KMS-11 (cell line): ENCODE data around the gene LHFPL6.

Experiments used
- H2AFZ ChIP-seq: fragments of 200-600 bp; sonication (generic); 2 replicates; pipeline ENCODE4 v1.6.1; 2016; ENCODE audit warnings: antibody characterized with exemption, mixed run types, low read depth
- H3K27ac ChIP-seq: fragments of 200-600 bp; sonication (generic); 2 replicates; pipeline ENCODE4 v1.6.1; 2016; ENCODE audit warnings: mild to moderate bottlenecking, mixed run types
- H3K27me3 ChIP-seq: fragments of 200-600 bp; sonication (generic); 2 replicates; pipeline ENCODE4 v1.6.1; 2017; ENCODE audit warnings: mild to moderate bottlenecking, low read depth, mixed run types, moderate library complexity; ENCODE audit not compliant: insufficient read depth
- H3K36me3 ChIP-seq: fragments of 200-600 bp; sonication (generic); 2 replicates; pipeline ENCODE4 v1.6.1; 2017; ENCODE audit warnings: mild to moderate bottlenecking, mixed run types; ENCODE audit not compliant: insufficient read depth
- H3K4me1 ChIP-seq: fragments of 200-600 bp; sonication (generic); 2 replicates; pipeline ENCODE4 v1.6.1; 2016; ENCODE audit warnings: mild to moderate bottlenecking, low read depth, mixed run types; ENCODE audit not compliant: poor library complexity, severe bottlenecking
- H3K4me2 ChIP-seq: fragments of 200-600 bp; sonication (generic); 2 replicates; pipeline ENCODE4 v1.7.0; 2016; ENCODE audit warnings: mild to moderate bottlenecking, mixed run types
- H3K4me3 ChIP-seq: fragments of 200-600 bp; sonication (generic); IDR thresholded peaks from 2 replicates; pipeline ENCODE4 v1.6.1; 2017; ENCODE audit warnings: low read depth, low read length, mixed read lengths; ENCODE audit not compliant: insufficient read depth
- H3K79me2 ChIP-seq: fragments of 200-600 bp; sonication (generic); 2 replicates; pipeline ENCODE4 v1.6.1; 2016; ENCODE audit warnings: low read depth, mixed run types; ENCODE audit not compliant: insufficient read depth
- H3K9ac ChIP-seq: fragments of 200-600 bp; sonication (generic); 2 replicates; pipeline ENCODE4 v1.6.1; 2016; ENCODE audit warnings: mild to moderate bottlenecking, mixed run types
- H4K20me1 ChIP-seq: fragments of 200-600 bp; sonication (generic); 2 replicates; pipeline ENCODE4 v1.6.1; 2016; ENCODE audit warnings: mild to moderate bottlenecking, mixed run types; ENCODE audit not compliant: insufficient read depth
- TF ChIP-seq, protein P1 (sequence below): fragments of 200-600 bp; sonication (generic); conservative IDR thresholded peaks from 2 replicates; pipeline ENCODE4 v1.6.1; 2017; ENCODE audit warnings: low read depth, mild to moderate bottlenecking, antibody characterized with exemption, low read length, moderate library complexity, mixed read lengths

Gene LHFPL6

DNA sequence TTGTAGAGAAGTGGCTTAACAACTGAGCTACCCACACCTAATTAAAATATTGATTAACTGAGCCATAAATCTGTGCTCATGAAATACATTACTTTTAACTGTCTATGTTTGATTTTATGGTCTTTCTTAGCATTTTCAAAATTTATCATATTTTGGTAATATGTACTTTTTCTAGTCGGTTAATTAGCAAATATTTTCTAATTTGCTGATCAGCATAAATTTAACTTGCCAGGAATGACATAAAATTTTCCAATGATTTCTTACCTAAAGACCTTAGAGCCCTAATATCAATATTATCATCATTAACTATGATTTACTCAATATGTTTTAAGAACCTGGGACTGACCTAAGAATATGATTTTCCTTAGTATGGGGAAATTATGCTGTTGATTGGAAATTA lies 32.6 kb upstream of the LHFPL6 start:
- Histone ChIP-seq H3K4me3 (no peak overlapping the region), H4K20me1 (no peaks in the 10 kb centered on the region), H3K27me3 (no peaks in the 10 kb centered on the region), H3K27ac (no peak overlapping the region), H3K9ac (no peak overlapping the region), H3K79me2 (no peaks in the 10 kb centered on the region), H3K4me2 (no peak overlapping the region), H3K36me3 (no peaks in the 10 kb centered on the region), H2AFZ (no peak overlapping the region), H3K4me1 (no peaks in the 10 kb centered on the region)
- TF ChIP-seq, protein P1, sequence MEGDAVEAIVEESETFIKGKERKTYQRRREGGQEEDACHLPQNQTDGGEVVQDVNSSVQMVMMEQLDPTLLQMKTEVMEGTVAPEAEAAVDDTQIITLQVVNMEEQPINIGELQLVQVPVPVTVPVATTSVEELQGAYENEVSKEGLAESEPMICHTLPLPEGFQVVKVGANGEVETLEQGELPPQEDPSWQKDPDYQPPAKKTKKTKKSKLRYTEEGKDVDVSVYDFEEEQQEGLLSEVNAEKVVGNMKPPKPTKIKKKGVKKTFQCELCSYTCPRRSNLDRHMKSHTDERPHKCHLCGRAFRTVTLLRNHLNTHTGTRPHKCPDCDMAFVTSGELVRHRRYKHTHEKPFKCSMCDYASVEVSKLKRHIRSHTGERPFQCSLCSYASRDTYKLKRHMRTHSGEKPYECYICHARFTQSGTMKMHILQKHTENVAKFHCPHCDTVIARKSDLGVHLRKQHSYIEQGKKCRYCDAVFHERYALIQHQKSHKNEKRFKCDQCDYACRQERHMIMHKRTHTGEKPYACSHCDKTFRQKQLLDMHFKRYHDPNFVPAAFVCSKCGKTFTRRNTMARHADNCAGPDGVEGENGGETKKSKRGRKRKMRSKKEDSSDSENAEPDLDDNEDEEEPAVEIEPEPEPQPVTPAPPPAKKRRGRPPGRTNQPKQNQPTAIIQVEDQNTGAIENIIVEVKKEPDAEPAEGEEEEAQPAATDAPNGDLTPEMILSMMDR: no peak

DNA sequence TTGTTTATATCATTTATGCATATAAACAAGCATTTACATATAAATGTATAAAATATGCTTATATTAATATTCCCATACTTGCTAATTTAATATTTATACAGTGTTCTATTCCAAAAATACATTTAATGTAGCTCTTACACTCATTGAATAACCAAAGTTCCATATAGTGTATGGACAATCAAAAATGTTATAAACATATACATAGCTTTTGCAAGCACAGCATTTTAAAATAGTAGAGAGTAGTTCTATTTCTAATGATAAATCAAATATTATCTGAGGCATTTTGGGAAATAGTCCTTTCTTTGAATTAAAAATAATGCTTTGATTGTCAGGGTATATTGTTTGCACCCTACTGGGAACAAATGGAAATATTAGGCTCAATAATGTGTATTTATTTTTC lies 30.0 kb upstream of the LHFPL6 start:
- H3K27me3 ChIP-seq: no peaks in the 10 kb centered on the region
- TF ChIP-seq, protein P1: no peak
- H3K4me3 ChIP-seq: no peak overlapping the region
- no peaks in the 10 kb centered on the region for H4K20me1 ChIP-seq
- H3K9ac ChIP-seq: no peak overlapping the region
- no peaks in the 10 kb centered on the region for H3K36me3 ChIP-seq
- H3K27ac ChIP-seq: no peak overlapping the region
- H3K4me2 ChIP-seq: no peak overlapping the region
- no peak overlapping the region for H2AFZ ChIP-seq
- no peaks in the 10 kb centered on the region for H3K79me2 ChIP-seq
- H3K4me1 ChIP-seq: no peaks in the 10 kb centered on the region

DNA sequence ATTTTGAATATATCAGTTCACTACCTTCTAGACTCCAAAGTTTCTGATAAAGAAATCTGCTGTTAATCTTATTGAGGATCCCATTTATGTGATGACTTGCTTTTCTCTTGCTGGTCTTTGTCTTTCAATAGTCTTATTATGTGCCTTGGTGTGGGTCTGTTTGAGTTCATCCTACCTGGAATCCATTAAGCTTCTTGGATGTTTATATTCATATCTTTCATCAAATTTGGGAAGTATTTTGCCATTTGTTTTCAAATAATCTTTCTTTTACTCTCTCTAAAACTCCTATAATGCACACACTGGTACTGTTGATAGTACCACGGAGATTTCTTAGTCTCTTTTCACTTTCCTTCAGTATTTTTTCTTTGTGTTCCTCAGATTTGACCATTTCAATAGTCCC lies 28.3 kb upstream of the LHFPL6 start:
- H4K20me1 ChIP-seq: no peaks in the 10 kb centered on the region
- H3K36me3 ChIP-seq: no peaks in the 10 kb centered on the region
- no peak overlapping the region for H2AFZ ChIP-seq
- H3K27me3 ChIP-seq: no peaks in the 10 kb centered on the region
- no peak overlapping the region for H3K9ac ChIP-seq
- H3K4me1 ChIP-seq: no peaks in the 10 kb centered on the region
- H3K4me2 ChIP-seq: no peak overlapping the region
- H3K79me2 ChIP-seq: no peaks in the 10 kb centered on the region
- no peak overlapping the region for H3K27ac ChIP-seq
- H3K4me3 ChIP-seq: no peak overlapping the region
- TF ChIP-seq, protein P1: no peak

DNA sequence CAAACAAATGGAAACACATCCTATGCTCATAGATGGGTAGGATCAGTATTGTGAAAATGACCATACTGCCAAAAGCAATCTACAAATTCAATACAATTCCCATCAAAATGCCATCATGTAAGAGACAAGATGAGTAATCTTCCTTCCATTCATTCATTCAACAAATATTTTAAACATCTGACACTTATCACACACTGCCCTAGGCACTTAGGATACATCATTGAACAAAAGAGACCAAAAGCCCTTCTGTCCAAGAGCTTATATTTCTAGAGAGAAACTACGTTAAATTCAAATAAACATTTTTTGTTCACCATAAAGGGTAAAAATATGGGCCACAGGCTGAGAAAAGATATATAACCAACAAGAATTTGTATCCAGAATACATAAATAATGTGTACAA lies 20.5 kb upstream of the LHFPL6 start:
- H3K4me1 ChIP-seq: no peaks in the 10 kb centered on the region
- H3K27ac ChIP-seq: no peak overlapping the region
- no peak overlapping the region for H3K4me3 ChIP-seq

More for the DNA sequence above, 20.5 kb upstream of the LHFPL6 start:
- H3K79me2 ChIP-seq: no peaks in the 10 kb centered on the region
- no peak overlapping the region for H3K9ac ChIP-seq
- no peaks in the 10 kb centered on the region for H3K36me3 ChIP-seq
- H3K27me3 ChIP-seq: no peaks in the 10 kb centered on the region
- no peaks in the 10 kb centered on the region for H4K20me1 ChIP-seq
- no peak overlapping the region for H3K4me2 ChIP-seq
- no peak overlapping the region for H2AFZ ChIP-seq
- TF ChIP-seq, protein P1: no peak
